IPS-18c (cell line): Measurements from ENCODE around the gene SEMA4B.

ENCODE experiments used
- H3K4me3 ChIP-seq: 2 replicates; pipeline ENCODE4 v1.7.0; 2013; ENCODE audit warnings: low read depth, mild to moderate bottlenecking, low read length, moderate library complexity; ENCODE audit not compliant: insufficient read depth
- H3K9me3 ChIP-seq: one replicate; pipeline ENCODE4 v1.6.1; 2013; ENCODE audit warnings: mild to moderate bottlenecking, low read length, moderate library complexity; ENCODE audit not compliant: control insufficient read depth, insufficient read depth

The SEMA4B gene

GRCh38 chr15:90213122-90213817 lies 12.1 kb downstream of the SEMA4B start:
- H3K9me3 ChIP-seq = no peaks in the 10 kb centered on the region
- H3K4me3 ChIP-seq = no peak overlapping the region

- H3K4me3 ChIP-seq = no peak overlapping the region
- H3K9me3 ChIP-seq = no peaks in the 10 kb centered on the region
Measured at GRCh38 chr15:90213818-90214204, 12.7 kb downstream of the SEMA4B start.

DNA sequence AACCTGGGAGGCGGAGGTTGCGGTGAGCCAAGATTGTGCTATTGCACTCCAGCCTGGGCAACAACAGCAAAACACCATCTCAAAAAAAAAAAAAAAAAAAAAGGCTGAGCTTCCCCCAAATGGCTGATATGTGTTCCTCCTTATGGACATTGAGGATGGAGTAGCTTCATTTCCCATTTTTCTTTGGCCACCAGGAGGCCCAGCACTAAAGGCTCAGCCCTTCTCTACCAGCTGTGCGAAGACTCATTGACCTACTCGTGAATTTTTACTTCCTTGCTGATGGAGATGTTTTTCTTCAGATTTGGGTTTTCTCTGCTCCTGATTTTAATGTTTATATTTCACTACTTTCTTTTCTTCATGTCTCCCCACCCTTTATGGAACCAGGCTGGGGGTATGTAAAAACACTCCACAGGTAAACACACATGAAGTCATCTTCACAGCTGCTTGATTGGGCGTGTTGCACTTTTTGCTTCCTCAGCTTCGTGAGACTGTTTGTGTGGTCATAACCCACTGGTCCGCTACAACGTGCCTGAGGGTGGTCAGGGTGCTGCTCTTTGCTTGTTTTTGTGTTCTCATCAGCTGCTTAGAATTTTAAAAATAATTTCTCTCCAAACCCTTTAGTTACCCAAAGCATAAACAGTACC lies 13.5 kb downstream of the SEMA4B start:
- H3K4me3 ChIP-seq = no peak overlapping the region
- no peaks in the 10 kb centered on the region for H3K9me3 ChIP-seq

DNA sequence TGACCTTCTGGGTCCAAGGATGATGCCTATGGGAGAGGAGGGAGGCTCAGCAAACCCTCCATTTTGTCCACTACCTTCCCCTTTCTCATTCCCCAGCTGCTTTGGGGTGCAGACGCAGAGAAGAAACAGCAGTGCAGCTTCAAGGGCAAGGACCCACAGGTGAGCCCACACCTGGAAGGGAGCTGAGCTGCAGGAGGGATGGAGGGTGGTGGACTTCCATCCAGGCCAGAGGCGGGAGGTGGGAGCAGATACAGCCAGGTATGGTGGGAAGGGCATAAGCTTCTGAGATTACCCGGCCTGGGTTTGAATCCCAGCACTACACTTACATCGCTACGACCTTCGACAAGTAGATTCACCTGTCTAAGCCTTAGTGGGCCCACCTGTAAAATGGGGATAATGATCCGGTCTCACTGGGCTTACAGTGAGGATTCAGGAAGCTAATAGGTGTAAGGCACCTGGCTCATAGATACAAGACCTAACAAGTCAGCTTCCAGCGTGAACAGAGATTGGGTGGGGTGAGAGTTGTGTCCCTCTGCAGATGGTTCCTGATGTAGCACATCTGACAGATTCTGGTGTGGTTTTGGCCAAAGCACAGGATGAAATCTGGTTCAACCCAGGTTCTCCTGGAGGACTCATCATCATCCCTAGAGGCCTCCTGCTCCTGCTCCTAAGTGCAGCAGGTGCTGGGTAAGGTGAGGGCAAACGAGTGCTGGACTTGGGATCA lies 16.7 kb downstream of the SEMA4B start:
- H3K9me3 ChIP-seq = no peaks in the 10 kb centered on the region
- no peak overlapping the region for H3K4me3 ChIP-seq

DNA sequence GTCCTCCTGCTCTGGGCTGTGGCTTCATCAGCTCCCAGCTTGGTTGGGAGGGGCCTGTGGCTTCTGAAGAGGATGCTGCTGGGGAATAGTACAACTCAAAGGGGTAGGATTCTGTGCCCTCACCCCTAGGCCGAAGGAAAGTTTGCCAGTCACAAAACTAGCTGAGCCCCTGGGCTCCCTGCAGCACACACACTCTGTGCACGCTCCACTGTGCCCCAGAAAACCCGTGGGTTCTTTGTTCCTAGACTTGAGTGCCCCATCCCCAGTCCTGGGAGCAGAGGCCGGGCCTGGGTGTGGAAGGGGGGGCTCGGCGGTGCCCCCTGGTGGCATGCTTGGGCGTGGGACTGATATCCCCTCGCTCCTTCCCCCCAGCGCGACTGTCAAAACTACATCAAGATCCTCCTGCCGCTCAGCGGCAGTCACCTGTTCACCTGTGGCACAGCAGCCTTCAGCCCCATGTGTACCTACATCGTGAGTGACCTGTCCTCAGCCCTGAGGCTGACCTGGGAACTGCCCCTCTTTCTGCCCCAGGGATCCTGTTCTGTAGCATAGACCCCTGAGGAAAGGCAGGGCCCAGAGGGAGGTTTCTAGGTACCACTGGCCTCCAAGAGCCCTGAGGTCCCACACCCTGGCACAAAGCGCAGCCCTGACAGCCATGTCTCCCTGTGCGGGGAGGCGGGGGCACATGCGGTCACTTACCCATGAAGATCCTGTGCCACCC lies 18.5 kb downstream of the SEMA4B start:
- Histone ChIP-seq H3K9me3 (no peaks in the 10 kb centered on the region), H3K4me3 (no peak overlapping the region)

- no peaks in the 10 kb centered on the region for H3K9me3 ChIP-seq
- no peak overlapping the region for H3K4me3 ChIP-seq
Measured at GRCh38 chr15:90221246-90221900, 20.2 kb downstream of the SEMA4B start.

- H3K9me3 ChIP-seq = no peaks in the 10 kb centered on the region
- H3K4me3 ChIP-seq = no peak overlapping the region
Measured at GRCh38 chr15:90222547-90222946, 21.4 kb downstream of the SEMA4B start.

GRCh38 chr15:90223441-90224165 lies 22.5 kb downstream of the SEMA4B start:
- Histone ChIP-seq H3K9me3 (no peaks in the 10 kb centered on the region), H3K4me3 (no peak overlapping the region)

- Histone ChIP-seq H3K4me3 (no peak overlapping the region), H3K9me3 (no peaks in the 10 kb centered on the region)
Measured at GRCh38 chr15:90225047-90225446, 23.9 kb downstream of the SEMA4B start.

DNA sequence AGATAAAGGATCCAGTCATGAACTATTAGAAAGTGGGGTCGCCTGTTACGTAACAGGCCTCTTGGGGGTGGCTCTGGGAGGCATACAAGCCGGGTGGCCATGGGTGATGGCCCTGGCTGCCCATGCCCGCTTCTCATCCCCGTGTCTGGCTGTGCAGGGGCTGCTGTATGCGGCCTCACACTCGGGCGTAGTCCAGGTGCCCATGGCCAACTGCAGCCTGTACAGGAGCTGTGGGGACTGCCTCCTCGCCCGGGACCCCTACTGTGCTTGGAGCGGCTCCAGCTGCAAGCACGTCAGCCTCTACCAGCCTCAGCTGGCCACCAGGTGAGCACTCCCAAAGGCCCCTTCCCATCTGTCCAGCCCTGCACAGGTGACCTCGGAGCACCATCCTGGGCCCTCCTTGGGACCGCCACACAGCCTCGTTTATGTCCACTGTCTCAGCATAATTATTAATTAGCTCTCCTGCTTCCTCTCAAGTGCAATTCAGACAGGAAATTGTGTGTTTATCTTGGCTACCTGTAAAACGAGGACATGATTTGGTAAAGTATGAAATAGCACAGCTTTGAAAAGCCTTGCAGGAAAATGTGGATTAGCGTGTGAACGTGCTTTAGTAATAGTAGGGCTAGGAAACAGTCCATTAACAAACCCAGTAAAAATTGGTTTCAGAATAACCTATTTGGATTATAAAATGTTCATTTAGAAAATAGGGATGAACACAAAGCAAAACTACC lies 24.5 kb downstream of the SEMA4B start:
- no peaks in the 10 kb centered on the region for H3K9me3 ChIP-seq
- no peak overlapping the region for H3K4me3 ChIP-seq

- H3K9me3 ChIP-seq = no peaks in the 10 kb centered on the region
- H3K4me3 ChIP-seq = no peak overlapping the region
Measured at GRCh38 chr15:90227336-90227735, 26.2 kb downstream of the SEMA4B start.

DNA sequence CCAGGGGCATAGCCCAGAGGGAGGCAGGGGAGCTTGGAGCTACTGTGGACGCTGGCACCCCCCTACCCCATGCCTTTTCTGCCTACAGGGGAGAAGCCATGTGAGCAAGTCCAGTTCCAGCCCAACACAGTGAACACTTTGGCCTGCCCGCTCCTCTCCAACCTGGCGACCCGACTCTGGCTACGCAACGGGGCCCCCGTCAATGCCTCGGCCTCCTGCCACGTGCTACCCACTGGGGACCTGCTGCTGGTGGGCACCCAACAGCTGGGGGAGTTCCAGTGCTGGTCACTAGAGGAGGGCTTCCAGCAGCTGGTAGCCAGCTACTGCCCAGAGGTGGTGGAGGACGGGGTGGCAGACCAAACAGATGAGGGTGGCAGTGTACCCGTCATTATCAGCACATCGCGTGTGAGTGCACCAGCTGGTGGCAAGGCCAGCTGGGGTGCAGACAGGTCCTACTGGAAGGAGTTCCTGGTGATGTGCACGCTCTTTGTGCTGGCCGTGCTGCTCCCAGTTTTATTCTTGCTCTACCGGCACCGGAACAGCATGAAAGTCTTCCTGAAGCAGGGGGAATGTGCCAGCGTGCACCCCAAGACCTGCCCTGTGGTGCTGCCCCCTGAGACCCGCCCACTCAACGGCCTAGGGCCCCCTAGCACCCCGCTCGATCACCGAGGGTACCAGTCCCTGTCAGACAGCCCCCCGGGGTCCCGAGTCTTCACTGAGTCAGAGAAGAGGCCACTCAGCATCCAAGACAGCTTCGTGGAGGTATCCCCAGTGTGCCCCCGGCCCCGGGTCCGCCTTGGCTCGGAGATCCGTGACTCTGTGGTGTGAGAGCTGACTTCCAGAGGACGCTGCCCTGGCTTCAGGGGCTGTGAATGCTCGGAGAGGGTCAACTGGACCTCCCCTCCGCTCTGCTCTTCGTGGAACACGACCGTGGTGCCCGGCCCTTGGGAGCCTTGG lies 27.0 kb downstream of the SEMA4B start:
- Histone ChIP-seq H3K4me3 (no peak overlapping the region), H3K9me3 (no peaks in the 10 kb centered on the region)

DNA sequence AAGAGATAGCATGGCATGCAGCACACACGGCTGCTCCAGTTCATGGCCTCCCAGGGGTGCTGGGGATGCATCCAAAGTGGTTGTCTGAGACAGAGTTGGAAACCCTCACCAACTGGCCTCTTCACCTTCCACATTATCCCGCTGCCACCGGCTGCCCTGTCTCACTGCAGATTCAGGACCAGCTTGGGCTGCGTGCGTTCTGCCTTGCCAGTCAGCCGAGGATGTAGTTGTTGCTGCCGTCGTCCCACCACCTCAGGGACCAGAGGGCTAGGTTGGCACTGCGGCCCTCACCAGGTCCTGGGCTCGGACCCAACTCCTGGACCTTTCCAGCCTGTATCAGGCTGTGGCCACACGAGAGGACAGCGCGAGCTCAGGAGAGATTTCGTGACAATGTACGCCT lies 27.8 kb downstream of the SEMA4B start:
- Histone ChIP-seq H3K4me3 (no peak overlapping the region), H3K9me3 (no peaks in the 10 kb centered on the region)

DNA sequence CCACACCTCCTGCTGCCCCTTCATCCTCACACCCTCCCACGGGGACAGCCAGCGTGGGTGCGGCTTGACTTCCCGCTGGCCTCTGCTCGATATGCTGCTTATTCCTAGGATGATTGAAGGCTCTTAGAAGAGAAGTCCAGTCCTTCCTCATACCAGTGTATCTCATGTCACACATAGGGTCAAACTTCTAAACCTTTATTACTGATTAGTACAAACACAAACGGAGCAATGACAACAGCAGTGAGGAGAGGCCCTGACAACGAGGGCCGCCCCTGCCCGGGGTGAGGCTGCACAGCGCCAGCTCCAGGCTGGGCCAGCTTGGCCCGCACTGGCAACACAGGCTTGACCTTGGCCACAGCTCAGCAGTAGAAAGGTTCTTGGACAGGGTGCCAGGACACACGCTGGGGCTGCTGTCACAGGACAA lies 29.0 kb downstream of the SEMA4B start:
- no peak overlapping the region for H3K4me3 ChIP-seq
- no peaks in the 10 kb centered on the region for H3K9me3 ChIP-seq

GRCh38 chr15:90230610-90231009 lies 29.5 kb downstream of the SEMA4B start:
- Histone ChIP-seq H3K9me3 (no peaks in the 10 kb centered on the region), H3K4me3 (no peak overlapping the region)
